ENCODE results near the gene AKAP7.

DNA sequence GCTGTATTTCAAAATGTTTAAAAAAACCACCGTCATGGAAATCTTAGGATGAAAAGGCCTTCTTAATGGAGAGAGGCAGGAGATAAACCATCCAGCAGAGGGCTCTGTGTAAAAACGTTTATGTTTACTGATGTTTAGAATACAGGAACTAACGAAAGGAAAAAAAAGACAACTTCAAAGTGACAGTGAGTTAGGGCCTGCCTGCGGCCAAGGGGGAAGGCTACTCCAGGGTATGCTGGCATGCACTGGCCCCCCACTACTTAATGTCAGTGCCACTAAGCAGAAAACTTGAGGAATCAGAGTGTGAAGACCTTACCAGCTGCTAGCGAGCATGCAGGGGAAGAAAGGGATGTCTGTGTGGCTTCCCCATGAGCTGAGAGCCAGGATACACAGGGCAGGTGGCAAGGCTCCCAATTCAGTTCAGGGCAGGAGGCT is 47.7 kb downstream of the AKAP7 start:
- TF ChIP-seq EP300 (IDR thresholded peaks at IDR 0.05) (no peak), CBX2 (IDR thresholded peaks at IDR 0.05; ENCODE audit: borderline replicate concordance, low read depth) (no peak), CTCF (IDR thresholded peaks at IDR 0.05) (peak; percentile 48), ZSCAN20 (CRISPR knock-in tag; IDR thresholded peaks at IDR 0.05) (no peak)
